Amygdala (tissue), 56 donors: ENCODE data around the gene TULP1.
"Not testable (repeated sequence)": the region's sequence is repeated elsewhere in the genome, so short reads cannot be mapped to it uniquely, and the experiment has no call there.

Experiments
- DNase-seq, 56 donors: peaks; one replicate each; lab custom pipeline; 2025; lab: John Stamatoyannopoulos, UW

TULP1 gene

DNA sequence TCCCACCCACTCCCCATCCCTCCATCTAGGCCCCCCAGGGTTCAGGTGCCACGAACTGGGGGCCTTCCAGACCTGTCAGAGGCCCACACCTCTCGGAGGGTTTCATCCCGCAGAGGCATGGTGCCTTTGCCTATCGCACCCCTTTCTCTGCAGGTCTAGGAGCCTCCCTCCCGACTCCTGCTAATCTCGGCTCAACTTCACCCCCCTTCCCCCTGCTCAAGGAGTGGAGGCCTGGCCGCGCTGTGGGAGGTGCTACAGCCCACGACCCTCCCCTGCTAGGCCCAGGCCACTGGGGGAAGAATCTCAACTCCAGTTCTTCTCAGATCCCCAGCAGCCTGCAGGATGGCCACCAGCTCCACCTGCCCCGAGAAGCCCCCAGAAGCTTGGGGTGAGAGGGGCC lies at the start of gene TULP1:
TULP1 (minus strand) TSS at position 157 of the 400 bp plus-strand sequence; CDS start at position 119, 38 bp downstream.
- DNase-seq: no peak

DNA sequence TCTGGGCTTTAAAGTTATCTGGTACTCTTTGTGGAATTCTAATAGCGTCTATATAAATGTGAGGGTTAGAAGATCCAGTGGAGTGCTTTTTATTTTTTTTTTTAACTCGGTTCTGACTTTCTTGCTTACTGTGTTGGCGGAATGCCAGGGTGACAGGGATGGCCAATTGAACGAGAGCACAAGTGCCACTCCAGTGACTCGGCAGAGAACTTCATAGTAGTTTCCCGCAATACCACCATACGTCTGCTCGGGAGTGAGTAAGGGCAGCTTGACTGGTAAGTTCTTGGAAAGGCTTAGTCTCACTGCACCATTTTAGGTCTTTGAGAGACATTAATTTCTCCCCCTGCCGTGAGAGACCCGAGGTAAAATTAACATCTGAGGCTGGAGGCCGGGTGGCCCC lies 49.4 kb upstream of the TULP1 start:
- DNase-seq: no peak

DNA sequence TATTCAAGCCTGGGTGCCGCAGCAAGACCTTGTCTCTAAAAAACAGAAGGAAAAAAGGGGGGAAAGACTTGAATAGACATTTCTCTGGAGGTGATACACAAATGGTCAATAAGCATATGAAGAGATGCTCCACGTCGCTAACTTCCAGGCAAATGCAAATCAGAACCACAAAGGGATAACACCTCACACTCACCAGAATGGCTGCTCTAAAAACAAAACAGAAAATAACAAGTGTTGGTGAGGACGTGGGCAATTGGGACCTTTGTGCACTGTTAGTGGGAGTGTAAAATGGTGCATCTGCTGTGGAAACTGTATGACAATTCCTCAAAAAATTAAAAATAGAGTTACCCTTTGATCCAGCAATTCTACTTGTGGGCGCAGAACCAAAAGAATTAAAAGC lies 48.4 kb upstream of the TULP1 start:
- no peak for DNase-seq

DNA sequence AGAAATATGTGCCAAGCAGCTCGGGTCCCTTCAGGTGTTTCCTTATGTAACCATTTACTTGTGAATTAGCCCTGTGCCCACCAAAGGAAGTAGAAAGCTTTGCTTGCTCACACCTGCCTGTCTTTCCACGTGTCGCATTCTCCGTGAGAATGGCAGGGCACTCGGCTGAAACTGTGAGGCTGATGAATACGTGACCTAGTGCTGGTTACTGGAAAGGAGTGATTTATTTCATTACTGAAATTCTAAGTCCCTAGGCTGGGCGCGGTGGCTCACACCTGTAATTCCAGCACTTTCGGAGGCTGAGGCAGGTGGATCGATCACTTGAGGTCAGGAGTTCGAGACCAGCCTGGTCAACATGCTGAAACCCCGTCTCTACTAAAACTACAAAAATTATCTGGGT lies 45.9 kb upstream of the TULP1 start:
- no peak for DNase-seq

GRCh38 chr6:35557239-35557638 lies 44.5 kb upstream of the TULP1 start:
- DNase-seq: peak in 1 of 56 donors; percentile 1

GRCh38 chr6:35554811-35555210 lies 42.1 kb upstream of the TULP1 start:
- no peak for DNase-seq

DNA sequence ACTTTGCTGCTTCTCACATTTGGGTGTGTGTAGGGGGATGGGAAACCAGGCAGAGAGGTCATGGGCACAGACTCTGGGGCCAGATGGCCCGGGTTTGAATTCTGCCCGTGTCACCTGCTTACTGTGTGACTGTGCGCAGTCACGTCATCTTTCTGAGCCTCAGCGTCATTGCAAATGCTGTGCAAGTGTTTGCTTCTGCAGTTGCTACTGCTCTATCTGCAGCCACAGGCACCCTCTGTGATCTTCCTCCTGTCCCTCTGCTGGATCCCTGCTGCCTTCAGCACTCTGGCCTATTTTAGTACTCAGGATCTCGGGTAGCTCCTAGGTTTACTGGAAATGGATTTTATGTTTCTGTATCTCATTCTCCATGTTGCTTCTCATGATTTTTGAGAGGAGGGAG lies 40.6 kb upstream of the TULP1 start:
- DNase-seq: no peak

- DNase-seq: no peak
These were observed 39.7 kb upstream of the TULP1 start for GRCh38 chr6:35552285-35552917.

DNA sequence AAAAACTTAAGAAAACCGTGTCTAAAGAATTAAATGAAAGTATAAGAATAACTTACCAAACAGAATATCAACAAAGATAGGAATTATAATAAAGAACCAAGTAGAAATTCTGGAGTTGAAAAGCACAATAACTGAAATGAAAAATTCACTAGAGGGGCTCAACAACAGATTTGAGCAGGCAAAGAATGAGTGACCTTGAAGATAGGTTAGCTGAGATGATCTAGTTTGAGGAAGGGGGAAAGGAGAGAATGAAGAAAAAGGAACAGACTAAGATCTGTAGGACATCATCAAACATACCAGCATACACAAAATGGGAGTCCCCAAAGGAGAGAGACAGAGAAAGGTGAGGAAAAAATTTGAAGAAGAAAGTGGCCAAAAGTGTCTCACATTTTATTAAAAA lies 37.7 kb upstream of the TULP1 start:
- no peak for DNase-seq

DNA sequence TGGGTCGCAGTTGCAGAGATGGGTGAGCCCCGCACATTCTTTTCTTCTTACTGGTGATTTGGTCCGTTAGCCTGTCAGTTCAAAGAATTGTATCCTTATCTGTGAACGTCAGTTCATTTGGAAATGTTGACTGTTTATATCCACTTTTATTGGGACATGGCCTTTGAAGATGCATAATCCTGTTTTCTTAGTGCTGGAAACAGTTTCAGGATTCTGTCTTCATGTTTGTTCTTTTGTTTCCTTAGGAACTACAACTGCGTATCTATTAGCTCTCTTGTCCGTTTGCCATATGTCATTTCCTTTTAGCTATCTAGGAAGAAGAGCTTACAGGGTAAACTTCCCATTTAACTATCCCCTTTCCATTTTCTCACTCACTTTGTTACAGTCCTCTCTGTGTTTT lies 35.0 kb upstream of the TULP1 start:
- no peak for DNase-seq

DNA sequence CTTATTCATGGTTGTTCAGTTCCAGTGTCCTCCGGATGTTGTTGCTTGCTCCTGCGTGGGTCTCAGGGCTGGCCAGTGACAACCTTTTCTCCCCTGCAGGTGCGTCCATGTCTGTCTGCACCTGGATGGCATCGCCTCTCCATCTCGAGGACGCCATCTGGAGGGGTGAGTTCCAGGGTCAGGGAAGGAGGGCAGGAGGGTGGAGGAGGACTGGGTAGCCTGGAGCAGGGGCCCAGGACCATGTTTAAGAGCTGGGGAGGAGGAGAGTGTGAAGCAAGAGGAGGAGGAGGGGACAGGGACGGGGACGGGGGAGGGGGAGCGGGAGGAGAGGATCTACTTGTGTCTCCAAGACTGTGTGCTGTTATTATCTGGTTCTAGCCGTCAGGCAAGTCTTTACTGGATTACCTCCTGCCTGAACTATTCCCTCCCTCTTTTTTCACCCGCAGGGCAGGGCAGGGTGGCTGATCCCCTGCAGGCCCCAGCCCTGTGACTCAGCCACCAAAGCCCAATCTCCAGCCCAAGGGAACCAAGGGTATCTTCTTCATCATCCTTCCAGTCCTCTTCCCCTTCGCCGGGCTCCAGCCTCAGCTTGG lies 32.2 kb upstream of the TULP1 start:
- no peak for DNase-seq

GRCh38 chr6:35543459-35544193 lies 30.9 kb upstream of the TULP1 start:
- DNase-seq: no peak

DNA sequence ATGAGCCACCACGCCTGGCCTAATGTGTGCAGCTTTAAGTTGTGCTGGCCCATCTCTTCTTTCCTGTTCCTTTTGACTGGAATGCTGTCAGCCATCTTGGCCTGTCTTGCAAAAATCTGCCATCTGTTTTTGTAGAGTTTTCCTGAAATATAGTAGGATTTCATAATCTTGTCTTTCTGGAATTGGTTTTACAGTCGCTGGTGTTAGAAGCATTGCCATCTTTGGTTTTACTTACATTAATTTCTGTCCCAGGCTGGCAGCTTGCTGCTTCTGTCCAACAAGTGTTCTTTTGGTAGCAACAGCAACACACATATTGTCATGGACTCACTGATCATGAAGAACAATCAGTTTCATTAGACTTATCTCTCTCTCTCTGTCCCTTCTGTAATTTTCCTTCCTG lies 29.1 kb upstream of the TULP1 start:
- DNase-seq: no peak

DNA sequence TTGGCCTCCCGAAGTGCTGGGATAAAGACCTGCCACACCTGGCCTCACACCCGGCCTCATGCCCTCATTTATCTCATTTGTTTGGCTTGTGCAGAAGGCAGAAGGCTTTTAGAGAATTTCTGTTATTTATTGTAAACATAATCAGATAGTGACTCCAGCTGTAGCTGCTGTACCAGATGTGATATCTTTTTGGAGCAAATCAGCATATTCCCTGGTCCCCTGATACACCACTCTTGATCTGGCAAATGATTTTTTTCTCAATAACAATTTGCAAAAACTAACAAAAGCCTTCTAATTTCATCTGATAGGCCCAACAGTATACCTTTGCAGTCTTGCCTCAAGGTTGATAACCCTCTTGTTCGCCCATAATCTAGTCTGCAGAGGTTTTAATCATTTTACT lies 26.5 kb upstream of the TULP1 start:
- DNase-seq: no peak

DNA sequence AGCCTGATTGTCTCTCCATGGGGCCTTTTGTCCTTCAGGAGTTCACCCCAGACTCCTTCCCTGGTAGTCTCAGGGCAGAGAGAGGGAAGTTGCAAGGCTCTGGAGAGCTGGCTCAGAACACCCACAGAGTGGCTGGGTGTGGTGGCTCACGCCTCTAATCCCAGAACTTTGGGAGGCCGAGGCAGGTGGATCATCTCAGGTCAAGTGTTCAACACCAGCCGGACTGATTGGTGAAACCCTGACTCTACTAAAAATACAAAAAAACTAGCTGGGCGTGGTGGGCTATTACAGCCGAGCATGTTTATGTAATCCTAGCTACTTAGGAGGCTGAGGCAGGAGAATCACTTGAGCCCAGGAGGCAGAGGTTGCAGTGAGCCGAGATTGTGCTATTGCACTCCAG lies 23.2 kb upstream of the TULP1 start:
- not testable (repeated sequence) for DNase-seq

GRCh38 chr6:35534407-35535170 lies 21.9 kb upstream of the TULP1 start:
- no peak for DNase-seq

DNA sequence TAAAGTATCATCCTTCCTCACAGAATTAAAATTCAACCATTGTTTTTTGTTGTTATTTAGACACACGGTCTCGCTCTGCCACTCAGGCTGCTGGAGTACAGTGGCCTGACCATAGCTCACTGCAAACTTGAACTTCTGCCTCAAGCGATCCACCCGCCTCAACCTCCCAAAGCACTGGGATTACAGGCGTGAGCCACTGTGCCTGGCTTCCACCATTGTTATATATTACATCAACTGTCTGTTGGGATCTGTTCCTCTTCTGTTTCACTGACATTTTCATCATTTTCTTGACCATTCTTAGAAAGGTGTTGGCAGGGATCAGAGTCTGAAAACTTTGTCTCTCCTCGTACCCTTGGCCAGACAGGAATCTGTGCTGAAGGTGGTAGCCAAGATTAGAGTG lies 21.3 kb upstream of the TULP1 start:
- DNase-seq: no peak

- no peak for DNase-seq
These were observed 19.4 kb upstream of the TULP1 start for GRCh38 chr6:35532126-35532525.

DNA sequence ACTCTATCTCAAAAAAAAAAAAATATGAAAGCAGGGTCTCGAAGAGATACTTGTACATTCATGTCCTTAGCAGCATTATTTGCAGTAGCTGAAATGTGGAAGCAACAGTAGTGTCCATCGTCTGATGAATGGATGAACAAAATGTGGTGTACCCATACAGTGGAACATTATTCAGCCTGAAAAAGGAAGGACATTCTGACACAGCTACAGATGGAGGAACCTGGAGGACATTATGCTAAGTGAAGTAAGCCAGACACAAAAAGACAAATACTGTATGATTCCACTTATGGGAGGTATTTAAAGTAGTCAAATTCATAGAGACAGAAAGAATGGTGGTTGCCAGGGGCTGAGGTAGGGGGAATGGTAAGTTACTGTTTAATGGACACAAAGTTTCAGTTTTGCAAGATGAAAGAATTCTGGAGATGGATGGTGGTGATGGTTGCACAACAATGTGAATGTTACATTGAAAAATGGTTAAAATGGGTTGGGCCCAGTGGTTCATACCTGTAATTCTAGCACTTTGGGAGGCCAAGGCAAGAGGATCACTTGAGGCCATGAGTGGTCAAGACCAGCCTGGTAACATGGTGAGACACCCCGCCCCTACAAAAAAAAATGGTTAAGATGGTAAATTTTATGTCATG lies 11.8 kb upstream of the TULP1 start:
- no peak for DNase-seq
